GM18511 (cell line): ENCODE results near the gene PELI2.

Source experiments
- ATAC-seq: cut with Tn5 transposase; IDR thresholded peaks from one replicate; pipeline ENCODE4 v1.9.1; 2021; ENCODE audit warnings: mild to moderate bottlenecking, moderate library complexity; ENCODE audit not compliant: unreplicated experiment

PELI2 gene

GRCh38 chr14:56117765-56118610, at the start of gene PELI2:
TSS of gene PELI2 (plus strand) at chr14:56118411. CDS start at chr14:56118661, 250 bp downstream.
- ATAC-seq, result peak; percentile 85

GRCh38 chr14:56073799-56074198, 44.4 kb upstream of the PELI2 start:
- no peak for ATAC-seq

- ATAC-seq, result no peak
These were observed 42.9 kb upstream of the PELI2 start for GRCh38 chr14:56075301-56075700.

GRCh38 chr14:56081139-56081538, 37.1 kb upstream of the PELI2 start:
- ATAC-seq, result no peak

- ATAC-seq, result no peak
These were observed 35.3 kb upstream of the PELI2 start for GRCh38 chr14:56082880-56083279.

- ATAC-seq, result no peak
These were observed 32.7 kb upstream of the PELI2 start for GRCh38 chr14:56085471-56085870.

- ATAC-seq, result no peak
These were observed 30.3 kb upstream of the PELI2 start for GRCh38 chr14:56087671-56088471.

- no peak for ATAC-seq
These were observed 29.3 kb upstream of the PELI2 start for GRCh38 chr14:56088941-56089340.

GRCh38 chr14:56092763-56093162, 25.4 kb upstream of the PELI2 start:
- ATAC-seq, result no peak

GRCh38 chr14:56094076-56094475, 24.1 kb upstream of the PELI2 start:
- no peak for ATAC-seq

GRCh38 chr14:56098021-56098420, 20.2 kb upstream of the PELI2 start:
- ATAC-seq, result no peak

GRCh38 chr14:56099081-56099797, 19.0 kb upstream of the PELI2 start:
- ATAC-seq, result no peak

GRCh38 chr14:56100556-56100955, 17.7 kb upstream of the PELI2 start:
- no peak for ATAC-seq

GRCh38 chr14:56102941-56103340, 15.3 kb upstream of the PELI2 start:
- ATAC-seq, result no peak

- ATAC-seq, result no peak
These were observed 10.6 kb upstream of the PELI2 start for GRCh38 chr14:56107615-56108014.

- ATAC-seq, result no peak
These were observed 10.2 kb upstream of the PELI2 start for GRCh38 chr14:56108057-56108456.

- no peak for ATAC-seq
These were observed 5.4 kb upstream of the PELI2 start for GRCh38 chr14:56112781-56113180.

- ATAC-seq, result no peak
These were observed 2.8 kb upstream of the PELI2 start for GRCh38 chr14:56115334-56115870.

- ATAC-seq, result no peak
These were observed 2.0 kb upstream of the PELI2 start for GRCh38 chr14:56115976-56116893.

- peak; percentile 19 for ATAC-seq
These were observed 485 bp downstream of the PELI2 start for GRCh38 chr14:56118611-56119181.
